Kidney tubule cell (primary cell): ENCODE data around the gene TRAM2.

ENCODE experiments used
- DNase-seq: peaks from one replicate; pipeline ENCODE4 v3.0.0-alpha.2; 2018; ENCODE audit warnings: low spot score

TRAM2 gene

DNA sequence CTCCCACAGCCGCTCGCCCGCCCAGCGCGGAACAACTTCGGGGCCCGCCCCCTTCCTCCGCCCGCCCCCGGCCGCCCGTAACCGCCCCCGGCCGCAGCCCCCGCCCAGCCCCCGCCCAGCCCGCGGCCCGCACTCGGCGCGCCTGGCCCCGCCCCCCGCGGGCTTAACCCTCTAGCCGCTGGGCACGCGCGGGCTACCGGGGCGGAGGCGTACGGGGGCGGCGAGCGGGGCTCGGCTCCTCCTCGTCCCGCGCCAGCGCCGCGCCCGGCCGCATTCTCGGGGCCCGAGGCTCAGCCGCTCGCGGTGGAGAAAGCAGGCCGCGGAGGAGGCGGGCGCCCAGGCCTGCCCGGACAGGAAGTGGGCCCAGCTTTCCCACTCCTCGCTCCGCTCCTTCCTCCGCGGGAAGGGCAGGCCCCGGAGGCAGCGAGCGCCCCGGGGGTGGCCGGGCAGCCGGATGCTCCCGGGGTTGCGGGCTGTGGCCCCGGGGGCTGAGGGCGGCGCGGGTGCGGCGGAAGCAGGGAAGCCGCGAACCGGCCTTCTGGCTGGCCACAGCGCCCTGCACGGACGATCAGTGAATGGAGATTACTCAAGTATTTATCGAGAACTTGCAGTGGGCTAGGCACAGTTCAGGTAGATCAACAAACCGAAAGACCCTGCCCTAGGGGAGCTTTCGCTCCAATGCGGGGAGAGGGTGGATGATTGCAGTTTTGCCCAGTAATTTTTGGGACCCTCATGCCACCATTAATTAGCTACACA lies at the start of gene TRAM2:
Gene TRAM2 (minus strand): TSS at position 39 of the 756 bp plus-strand sequence. CDS start 145 bp downstream, outside the sequence.
- peak; percentile 90 for DNase-seq

GRCh38 chr6:52622810-52623209 lies 46.0 kb upstream of the TRAM2 start:
- DNase-seq = no peak

DNA sequence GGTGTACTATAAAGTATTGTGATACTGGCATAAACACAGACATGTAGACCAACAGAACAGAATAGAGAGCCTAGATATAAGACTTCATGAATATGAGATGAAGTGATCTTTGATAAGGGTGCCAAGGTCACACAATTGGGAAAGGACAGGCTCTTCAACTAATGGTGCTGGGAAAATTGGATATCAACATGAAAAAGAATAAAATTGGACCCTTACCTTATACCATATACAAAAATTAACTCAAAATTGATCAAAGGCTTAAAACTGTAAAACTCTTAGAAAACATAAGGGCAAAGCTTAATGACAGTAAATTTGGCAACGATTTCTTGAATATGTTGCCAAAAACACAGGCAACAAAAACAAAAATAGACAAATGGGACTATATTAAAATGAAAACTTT lies 44.8 kb upstream of the TRAM2 start:
- DNase-seq = no peak

- DNase-seq = no peak
These were observed 44.0 kb upstream of the TRAM2 start for GRCh38 chr6:52620906-52621190.

- no peak for DNase-seq
These were observed 43.4 kb upstream of the TRAM2 start for GRCh38 chr6:52620055-52620905.

GRCh38 chr6:52617087-52617486 lies 40.2 kb upstream of the TRAM2 start:
- DNase-seq = no peak

DNA sequence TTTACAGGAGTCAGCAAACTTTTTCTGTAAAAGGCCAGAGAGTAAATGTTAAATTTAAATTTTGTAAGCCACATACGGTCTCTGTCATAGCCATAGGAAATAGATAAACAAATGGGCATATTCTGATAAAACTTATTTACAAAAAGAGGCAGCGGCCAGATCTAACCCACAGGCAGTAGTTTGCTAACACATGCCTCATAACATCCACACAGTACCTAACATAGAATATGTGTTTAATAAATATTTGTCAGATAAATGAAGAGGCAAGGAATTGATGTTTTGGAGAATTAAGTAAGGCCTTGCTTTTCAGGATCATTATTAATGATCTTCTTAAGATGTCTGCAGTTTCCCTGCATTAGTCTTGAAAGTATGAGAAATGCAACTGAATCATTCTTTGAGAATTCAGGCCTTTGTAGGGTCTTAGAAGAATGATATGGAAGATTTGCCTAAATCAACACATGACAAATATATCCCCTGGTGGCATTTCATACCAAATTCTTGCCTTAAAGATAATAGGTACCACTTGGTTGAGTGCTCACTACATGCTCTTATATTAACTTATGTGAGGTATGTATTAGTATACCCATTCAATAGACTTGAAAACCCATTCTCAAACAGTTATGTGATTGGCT lies 39.3 kb upstream of the TRAM2 start:
- DNase-seq = peak; percentile 21

GRCh38 chr6:52612336-52613054 lies 35.6 kb upstream of the TRAM2 start:
- no peak for DNase-seq

DNA sequence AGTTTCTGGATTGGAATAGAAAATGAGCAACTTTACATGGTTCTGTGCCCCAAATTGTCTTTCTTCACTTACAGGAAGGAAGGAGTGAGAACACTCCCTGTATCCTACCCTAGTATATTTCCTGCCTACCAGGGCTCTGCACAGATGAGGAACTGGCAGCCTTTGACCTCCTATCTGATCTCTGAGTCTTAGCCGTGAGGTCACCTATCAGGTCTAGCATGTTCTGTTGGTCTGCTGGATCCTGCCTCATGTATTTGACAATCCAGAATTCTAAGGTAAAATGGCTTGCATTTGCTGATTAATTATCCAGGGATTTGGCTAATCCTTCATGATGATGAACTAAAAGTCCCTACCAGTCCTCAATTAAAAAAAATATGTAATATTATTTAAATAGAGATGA lies 35.0 kb upstream of the TRAM2 start:
- DNase-seq = no peak

- peak; percentile 55 for DNase-seq
These were observed 34.0 kb upstream of the TRAM2 start for GRCh38 chr6:52610745-52611355.

DNA sequence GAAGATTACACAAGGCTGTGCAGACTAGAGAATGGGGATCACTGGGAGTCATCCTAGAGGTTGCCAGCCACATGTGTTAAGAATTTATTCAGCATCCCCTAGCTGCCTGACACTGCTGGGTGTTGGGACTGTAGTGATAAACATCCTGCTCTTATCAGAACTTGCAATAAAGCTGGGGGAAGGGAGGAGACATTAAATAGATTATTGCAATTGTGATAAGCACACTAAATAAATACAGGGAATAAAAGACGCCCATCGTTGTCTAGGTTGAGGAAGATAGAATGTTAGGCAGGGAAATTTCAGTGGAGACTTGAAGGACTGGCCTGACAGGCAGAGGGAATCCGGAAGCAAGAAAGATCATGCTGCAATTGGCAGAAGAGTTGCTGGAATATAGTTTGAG lies 33.2 kb upstream of the TRAM2 start:
- DNase-seq = no peak

- no peak for DNase-seq
These were observed 28.8 kb upstream of the TRAM2 start for GRCh38 chr6:52605610-52606185.

DNA sequence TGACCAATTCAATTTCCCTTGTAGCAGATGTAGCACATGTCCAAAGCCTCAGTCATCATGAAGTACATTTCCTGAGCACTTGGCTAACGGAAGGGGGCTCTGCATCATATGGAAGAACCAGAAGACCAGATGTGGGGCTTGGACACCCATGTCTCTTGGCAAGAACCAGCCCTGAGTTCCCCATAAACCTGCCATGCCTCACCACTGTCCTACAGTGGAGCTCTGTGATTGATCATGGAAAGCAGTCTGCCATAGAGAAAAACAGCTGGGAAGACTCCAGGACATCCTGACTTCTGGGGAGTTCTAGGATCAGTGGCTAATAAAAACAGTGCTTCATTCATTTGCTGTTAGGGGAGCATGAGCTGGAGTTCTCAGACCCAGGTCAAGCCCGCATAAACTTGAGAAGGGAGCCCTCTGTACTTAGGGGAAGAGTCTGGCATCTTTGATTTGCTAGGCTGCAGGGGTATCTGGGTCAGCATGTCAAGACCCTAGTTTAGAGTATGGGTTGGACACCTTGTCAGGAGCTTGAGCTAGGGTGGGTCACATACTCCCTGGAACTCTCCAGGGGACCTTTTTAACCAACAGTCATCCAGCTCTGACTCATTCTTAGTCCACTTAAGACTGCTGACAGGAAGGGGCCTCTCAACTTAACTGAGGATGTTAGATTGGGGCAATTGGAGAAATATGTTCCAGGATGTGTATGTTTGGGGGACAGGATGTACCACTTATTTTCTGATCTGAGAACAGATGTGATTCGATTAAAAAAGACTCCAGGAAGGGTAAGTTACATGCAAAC lies 26.3 kb upstream of the TRAM2 start:
- peak; percentile 75 for DNase-seq

DNA sequence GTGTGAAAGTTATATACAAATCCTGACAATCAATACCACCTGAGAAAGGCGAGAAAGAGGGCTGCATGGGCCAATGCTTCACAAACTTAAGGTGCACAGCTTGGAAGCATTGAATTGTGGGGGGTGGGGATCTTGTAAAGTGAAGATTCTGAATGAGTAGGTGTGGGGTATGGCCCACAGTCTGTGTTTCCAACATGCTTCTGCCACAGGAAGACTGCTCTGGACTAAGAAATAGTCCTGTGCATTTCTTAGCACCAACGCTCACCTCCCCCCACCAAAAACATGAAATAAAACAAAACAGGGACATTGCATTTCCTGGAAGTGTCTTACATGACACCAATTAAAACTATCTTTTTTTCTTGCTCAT lies 21.9 kb upstream of the TRAM2 start:
- DNase-seq = no peak

- peak; percentile 81 for DNase-seq
These were observed 21.4 kb upstream of the TRAM2 start for GRCh38 chr6:52598123-52598823.

GRCh38 chr6:52597738-52598122 lies 20.9 kb upstream of the TRAM2 start:
- no peak for DNase-seq

DNA sequence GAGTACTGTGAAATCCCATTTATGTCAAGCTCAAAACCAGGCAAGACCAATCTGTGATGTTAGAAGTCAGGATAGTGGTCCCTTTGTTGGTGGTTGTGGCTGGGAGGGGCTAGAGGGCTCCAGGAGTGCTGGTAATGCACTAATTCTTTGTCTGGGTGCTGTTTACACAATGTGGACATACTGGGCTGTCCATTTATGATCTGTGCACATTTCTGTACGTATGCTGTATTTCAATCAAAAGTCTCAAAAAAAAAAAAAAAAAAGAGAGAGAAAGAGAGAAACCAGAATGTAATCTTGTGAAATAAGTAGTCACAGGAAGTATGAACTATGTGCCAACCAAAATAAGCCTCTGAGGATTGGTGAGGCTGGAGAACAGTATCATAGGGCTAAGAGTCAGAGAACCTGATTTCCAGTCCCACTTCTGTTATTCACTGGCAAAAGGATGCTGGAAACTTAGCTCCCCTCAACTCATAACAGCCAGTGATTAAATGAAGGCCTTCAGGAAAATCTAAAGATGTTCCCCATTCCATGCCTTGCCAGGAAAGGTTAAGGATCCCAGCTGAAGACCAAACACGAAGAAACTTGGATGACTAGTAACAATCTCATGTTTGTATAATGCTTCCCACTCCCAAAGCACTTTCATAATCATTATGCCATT lies 19.6 kb upstream of the TRAM2 start:
- DNase-seq = peak; percentile 35

GRCh38 chr6:52595796-52596130 lies 18.9 kb upstream of the TRAM2 start:
- DNase-seq = peak; percentile 82

- DNase-seq = peak; percentile 94
These were observed 18.3 kb upstream of the TRAM2 start for GRCh38 chr6:52595000-52595795.
